SK-N-MC (cell line): ENCODE data around the gene OGG1.

Experiments
- EZH2 ChIP-seq: fragments of 200-600 bp; sonication (generic); IDR thresholded peaks from one replicate; pipeline ENCODE4 v1.6.1; 2017; ENCODE audit warnings: antibody characterized with exemption
- FOXP2 ChIP-seq: optimal IDR thresholded peaks from 2 replicates; pipeline ENCODE3; 2011; ENCODE audit warnings: mild to moderate bottlenecking, moderate library complexity; ENCODE audit not compliant: insufficient read depth; ENCODE audit errors: extremely low read length, control extremely low read depth
- POLR2AphosphoS5 ChIP-seq: IDR thresholded peaks from 2 replicates; pipeline ENCODE4 v1.6.1; 2012; ENCODE audit warnings: mild to moderate bottlenecking, low read depth, low read length, borderline replicate concordance

DNA sequence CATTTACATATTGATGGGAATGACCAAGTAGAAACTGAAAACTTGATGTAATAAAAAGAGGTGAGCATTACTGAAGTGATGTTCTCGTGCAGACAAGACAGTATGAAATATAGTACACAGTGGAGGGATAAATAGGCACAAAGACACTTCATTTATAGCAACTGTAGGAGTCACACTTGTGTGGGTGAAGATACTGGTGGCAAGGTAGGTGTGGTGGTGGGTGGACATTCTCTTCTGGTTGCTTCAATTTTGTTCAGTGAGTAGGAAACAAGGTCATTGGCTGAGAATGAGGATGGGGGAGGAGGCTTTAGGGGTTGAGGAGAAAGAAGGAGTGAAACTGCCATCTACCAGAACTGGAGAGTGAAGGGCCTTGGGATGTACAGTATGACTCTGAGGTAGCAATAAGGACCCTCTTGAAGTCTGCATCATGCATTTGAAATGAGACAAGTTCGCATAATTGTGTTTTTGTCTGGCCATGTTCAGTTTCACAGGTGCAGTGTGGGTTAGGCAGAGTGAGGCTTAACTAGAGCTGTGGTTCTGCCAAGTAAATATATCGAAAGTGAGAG lies 39.5 kb upstream of the OGG1 start:
- no peak for TF ChIP-seq EZH2
- no peak for TF ChIP-seq POLR2AphosphoS5
- TF ChIP-seq FOXP2 = no peak
